Measurements from ENCODE around the gene TGFB2.

The TGFB2 gene

GRCh38 chr1:218435528-218435927 lies 90.4 kb downstream of the TGFB2 start:
- Histone ChIP-seq H3K9ac (ENCODE audit: low read length) (no peak overlapping the region), H4K8ac (ENCODE audit: low read depth, low read length) (no peak overlapping the region), H3K4ac (ENCODE audit: low read depth, low read length) (no peak overlapping the region), H3K18ac (ENCODE audit: low read length) (no peak overlapping the region), H3K4me2 (ENCODE audit: low read length) (no peak overlapping the region), H3K27ac (ENCODE audit: low read depth, low read length) (no peak overlapping the region), H4K91ac (ENCODE audit: low read depth, low read length) (no peak overlapping the region), H3K9me3 (ENCODE audit: insufficient read depth, low read depth, low read length) (no peaks in the 10 kb centered on the region), H3K14ac (ENCODE audit: low read length) (no peak overlapping the region), H2BK120ac (ENCODE audit: insufficient read depth, low read length, poor library complexity) (no peak overlapping the region), H3K79me2 (ENCODE audit: control insufficient read depth, insufficient read depth, low read length, poor library complexity) (no peaks in the 10 kb centered on the region), H2BK12ac (ENCODE audit: low read length) (no peak overlapping the region), H3K4me3 (ENCODE audit: low read depth, low read length) (no peak overlapping the region), H2BK5ac (ENCODE audit: low read depth, low read length, poor library complexity) (no peak overlapping the region), H2AK5ac (ENCODE audit: low read length) (no peak overlapping the region), H3K27me3 (ENCODE audit: insufficient read depth, low read length) (no peaks in the 10 kb centered on the region), H3K36me3 (ENCODE audit: control insufficient read depth in 1 of 2, insufficient read depth in 2 of 2, low read length in 2 of 2) (peaks cover 1 to 2% of the 10 kb centered on the region in 2 experiments), H3K4me1 (ENCODE audit: control insufficient read depth in 1 of 2, insufficient read depth in 2 of 2, low read length in 2 of 2) (no peaks in the 10 kb centered on the region), H4K12ac (ENCODE audit: low read depth, low read length) (no peak overlapping the region), H3K23ac (ENCODE audit: low read length) (no peak overlapping the region), H2AFZ (ENCODE audit: insufficient read depth, low read length, poor library complexity) (no peak overlapping the region), H3K79me1 (ENCODE audit: low read length) (no peaks in the 10 kb centered on the region)
- no CpG with 5 or more reads among the region's 5 CpGs for WGBS (ENCODE audit: extremely low coverage, insufficient coverage, insufficient read length)
- DNase-seq: no peak

DNA sequence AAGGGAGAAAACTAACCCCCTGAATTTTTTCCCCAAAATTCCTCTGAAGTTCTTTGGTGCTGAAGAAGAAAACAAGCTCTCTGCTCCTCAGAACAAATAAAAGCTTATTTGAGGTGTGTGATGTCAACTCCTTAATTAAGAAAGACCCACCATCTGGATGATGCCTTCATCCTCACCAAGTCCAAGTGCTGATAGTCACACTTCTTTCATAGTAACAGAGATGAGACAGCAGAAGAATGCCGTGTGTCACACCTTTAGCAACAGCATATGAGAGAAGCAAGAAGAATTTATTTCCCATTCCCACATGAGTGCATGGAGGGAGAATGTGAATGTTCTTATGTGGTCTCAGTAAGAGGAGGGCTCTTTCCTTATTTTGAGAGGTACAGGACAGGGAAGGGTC lies 91.2 kb downstream of the TGFB2 start:
- no CpG with 5 or more reads among the region's 1 CpG for WGBS (ENCODE audit: extremely low coverage, insufficient coverage, insufficient read length)
- H2AFZ ChIP-seq (ENCODE audit: insufficient read depth, low read length, poor library complexity): no peak overlapping the region

GRCh38 chr1:218436997-218437396 lies 91.9 kb downstream of the TGFB2 start:
- Histone ChIP-seq H3K36me3 (ENCODE audit: control insufficient read depth in 1 of 2, insufficient read depth in 2 of 2, low read length in 2 of 2) (peaks cover 1 to 2% of the 10 kb centered on the region in 2 experiments), H3K4me3 (ENCODE audit: low read depth, low read length) (no peak overlapping the region), H3K23ac (ENCODE audit: low read length) (no peak overlapping the region), H3K27me3 (ENCODE audit: insufficient read depth, low read length) (no peaks in the 10 kb centered on the region), H3K9ac (ENCODE audit: low read length) (no peak overlapping the region), H3K9me3 (ENCODE audit: insufficient read depth, low read depth, low read length) (no peaks in the 10 kb centered on the region), H4K12ac (ENCODE audit: low read depth, low read length) (no peak overlapping the region), H4K91ac (ENCODE audit: low read depth, low read length) (no peak overlapping the region), H2AK5ac (ENCODE audit: low read length) (no peak overlapping the region), H3K14ac (ENCODE audit: low read length) (no peak overlapping the region), H3K18ac (ENCODE audit: low read length) (no peak overlapping the region), H3K4me1 (ENCODE audit: control insufficient read depth in 1 of 2, insufficient read depth in 2 of 2, low read length in 2 of 2) (no peaks in the 10 kb centered on the region), H2BK12ac (ENCODE audit: low read length) (no peak overlapping the region), H3K27ac (ENCODE audit: low read depth, low read length) (no peak overlapping the region), H3K79me2 (ENCODE audit: control insufficient read depth, insufficient read depth, low read length, poor library complexity) (no peaks in the 10 kb centered on the region), H3K4me2 (ENCODE audit: low read length) (no peak overlapping the region), H2BK5ac (ENCODE audit: low read depth, low read length, poor library complexity) (no peak overlapping the region), H2AFZ (ENCODE audit: insufficient read depth, low read length, poor library complexity) (no peak overlapping the region), H3K4ac (ENCODE audit: low read depth, low read length) (no peak overlapping the region), H2BK120ac (ENCODE audit: insufficient read depth, low read length, poor library complexity) (no peak overlapping the region), H4K8ac (ENCODE audit: low read depth, low read length) (no peak overlapping the region), H3K79me1 (ENCODE audit: low read length) (no peaks in the 10 kb centered on the region)
- WGBS (ENCODE audit: extremely low coverage, insufficient coverage, insufficient read length): no CpG with 5 or more reads among the region's 1 CpG
- DNase-seq: no peak

More for the DNA sequence above, 91.2 kb downstream of the TGFB2 start:
- no peak overlapping the region for H2AK5ac ChIP-seq (ENCODE audit: low read length)
- no peak overlapping the region for H3K18ac ChIP-seq (ENCODE audit: low read length)
- no peak overlapping the region for H2BK120ac ChIP-seq (ENCODE audit: insufficient read depth, low read length, poor library complexity)
- no peak for DNase-seq
- no peak overlapping the region for H3K14ac ChIP-seq (ENCODE audit: low read length)
- no peak overlapping the region for H3K4ac ChIP-seq (ENCODE audit: low read depth, low read length)
- no peaks in the 10 kb centered on the region for H3K9me3 ChIP-seq (ENCODE audit: insufficient read depth, low read depth, low read length)
- H3K27ac ChIP-seq (ENCODE audit: low read depth, low read length): no peak overlapping the region
- no peak overlapping the region for H3K9ac ChIP-seq (ENCODE audit: low read length)
- no peaks in the 10 kb centered on the region for H3K4me1 ChIP-seq (ENCODE audit: control insufficient read depth in 1 of 2, insufficient read depth in 2 of 2, low read length in 2 of 2)
- no peaks in the 10 kb centered on the region for H3K27me3 ChIP-seq (ENCODE audit: insufficient read depth, low read length)
- no peaks in the 10 kb centered on the region for H3K79me2 ChIP-seq (ENCODE audit: control insufficient read depth, insufficient read depth, low read length, poor library complexity)
- no peaks in the 10 kb centered on the region for H3K79me1 ChIP-seq (ENCODE audit: low read length)
- no peak overlapping the region for H2BK5ac ChIP-seq (ENCODE audit: low read depth, low read length, poor library complexity)
- no peak overlapping the region for H4K91ac ChIP-seq (ENCODE audit: low read depth, low read length)
- H4K8ac ChIP-seq (ENCODE audit: low read depth, low read length): no peak overlapping the region
- H3K23ac ChIP-seq (ENCODE audit: low read length): peak overlapping the region; percentile 50
- H3K36me3 ChIP-seq (ENCODE audit: control insufficient read depth in 1 of 2, insufficient read depth in 2 of 2, low read length in 2 of 2): peaks cover 1 to 2% of the 10 kb centered on the region in 2 experiments
- H2BK12ac ChIP-seq (ENCODE audit: low read length): no peak overlapping the region
- no peak overlapping the region for H3K4me3 ChIP-seq (ENCODE audit: low read depth, low read length)
- H4K12ac ChIP-seq (ENCODE audit: low read depth, low read length): no peak overlapping the region
- H3K4me2 ChIP-seq (ENCODE audit: low read length): no peak overlapping the region

GRCh38 chr1:218439541-218440295 lies 94.6 kb downstream of the TGFB2 start:
- WGBS (ENCODE audit: extremely low coverage, insufficient coverage, insufficient read length): 100% methylated on average over 1 of the region's 9 CpGs

More at GRCh38 chr1:218439541-218440295, 94.6 kb downstream of the TGFB2 start:
- Histone ChIP-seq H4K12ac (ENCODE audit: low read depth, low read length) (no peak overlapping the region), H4K8ac (ENCODE audit: low read depth, low read length) (no peak overlapping the region), H3K9ac (ENCODE audit: low read length) (no peak overlapping the region), H3K18ac (ENCODE audit: low read length) (peak overlapping the region; percentile 52), H3K79me1 (ENCODE audit: low read length) (no peaks in the 10 kb centered on the region), H2BK120ac (ENCODE audit: insufficient read depth, low read length, poor library complexity) (peak overlapping the region; percentile 18), H2AK5ac (ENCODE audit: low read length) (no peak overlapping the region), H3K27me3 (ENCODE audit: insufficient read depth, low read length) (no peaks in the 10 kb centered on the region), H4K91ac (ENCODE audit: low read depth, low read length) (no peak overlapping the region), H3K23ac (ENCODE audit: low read length) (no peak overlapping the region), H3K4ac (ENCODE audit: low read depth, low read length) (no peak overlapping the region), H3K4me3 (ENCODE audit: low read depth, low read length) (no peak overlapping the region), H2BK12ac (ENCODE audit: low read length) (peak overlapping the region; percentile 59), H3K36me3 (ENCODE audit: control insufficient read depth in 1 of 2, insufficient read depth in 2 of 2, low read length in 2 of 2) (peaks cover 1 to 2% of the 10 kb centered on the region in 2 experiments), H3K9me3 (ENCODE audit: insufficient read depth, low read depth, low read length) (no peaks in the 10 kb centered on the region), H3K4me1 (ENCODE audit: control insufficient read depth in 1 of 2, insufficient read depth in 2 of 2, low read length in 2 of 2) (no peaks in the 10 kb centered on the region), H3K79me2 (ENCODE audit: control insufficient read depth, insufficient read depth, low read length, poor library complexity) (no peaks in the 10 kb centered on the region), H2BK5ac (ENCODE audit: low read depth, low read length, poor library complexity) (no peak overlapping the region), H3K14ac (ENCODE audit: low read length) (peak overlapping the region; percentile 43), H3K27ac (ENCODE audit: low read depth, low read length) (no peak overlapping the region), H2AFZ (ENCODE audit: insufficient read depth, low read length, poor library complexity) (no peak overlapping the region), H3K4me2 (ENCODE audit: low read length) (no peak overlapping the region)
- no peak for DNase-seq

All from trophoblast cell (in vitro differentiated cells and primary cell).